Psoas muscle (tissue), 8 donors: ENCODE measurements around the gene KCNJ10. TPM values are rescaled to one million over a fixed set of nuclear protein-coding genes. Genes with fewer than 3 reads are reported as not detected.

Experiments used
- ATAC-seq, 4 donors: fragments of 200-7000 bp; cut with Tn5 transposase; one replicate each; pipeline ENCODE4 v1.9.1; 2020; ENCODE audit warnings: moderate library complexity in 3 of 4, mild to moderate bottlenecking in 2 of 4
- DNase-seq, 2 donors: peaks; one replicate each; pipeline ENCODE4 v3.0.0-alpha.2; 2020
- H3K27ac ChIP-seq: fragments of 200-600 bp; one replicate; pipeline ENCODE4 v1.8.0; 2022
- H3K27me3 ChIP-seq, 3 donors: fragments of 200-600 bp in 1 of 3; one replicate each; pipeline versions ENCODE4 v1.6.1 to v1.8.0; 2013 to 2022; ENCODE audit warnings: low read length in 2 of 3, mild to moderate bottlenecking in 2 of 3, moderate library complexity in 1 of 3; ENCODE audit not compliant: insufficient read depth in 3 of 3
- H3K36me3 ChIP-seq, 2 donors: fragments of 200-600 bp in 1 of 2; one replicate each; pipeline versions ENCODE4 v1.6.1 to v1.8.0; 2013 to 2022; ENCODE audit warnings: low read depth in 1 of 2, mild to moderate bottlenecking in 1 of 2, moderate library complexity in 1 of 2; ENCODE audit not compliant: insufficient read depth in 1 of 2
- H3K4me1 ChIP-seq: fragments of 200-600 bp; one replicate; pipeline ENCODE4 v1.8.0; 2022
- H3K4me3 ChIP-seq: fragments of 200-600 bp; one replicate; pipeline ENCODE4 v1.8.0; 2022; ENCODE audit warnings: mild to moderate bottlenecking
- H3K9me3 ChIP-seq: fragments of 200-600 bp; one replicate; pipeline ENCODE4 v1.8.0; 2022
- WGBS, 3 donors: extraction: QIAGEN DNeasy Blood & Tissue Kit; methylation state at CpG; one replicate each; pipeline versions ENCODE4 v1.1.6 to v1.1.7; 2013; 5-methylcytosine and 5-hydroxymethylcytosine counted together
- intact Hi-C, 2 donors: fragments of 100-400 bp; cut with DNase I; formaldehyde crosslinking; loops; one replicate each; pipeline versions ENCODE4 v1.11.0 to v1.14.2; 2022
- polyA plus RNA-seq, 3 donors: library from polyadenylated mRNA; stranded (reverse); fragments of 200-250 nt; gene quantifications; one replicate each; pipeline ENCODE4 v1.2.3, GENCODE V29; 2013
- total RNA-seq, 4 donors: library from RNA; stranded (reverse); fragmentation: NEBNext Ultra II Directional in 2 of 4; extraction: Animal tissue kit (Norgen Biotek cat#: 25700) in 2 of 4; gene quantifications; one replicate each; pipeline versions ENCODE4 v1.2.1 to v1.2.4, GENCODE V29; 2021 to 2023
- TF ChIP-seq, protein P1 (sequence below): fragments of 200-600 bp; IDR thresholded peaks from one replicate; pipeline ENCODE4 v1.8.0; 2022; ENCODE audit warnings: antibody characterized with exemption
- donor health status: healthy with polysubstance abuse.
- donor health status: DM: no; HTN: no; CAD: no; lungs with moderate emphysema.
- donor health status: Bipolar disorder and iron deficiency.
- donor health status: healthy.
- donor health status: DM: yes; HTN: yes; CAD: no.
- donor health status: DM: no; HTN: no; CAD: no.
- donor health status: DM: no; HTN: no; CAD: no.
- donor health status: DM: yes; HTN: yes; CAD: no.

Gene KCNJ10
- total and polyA plus RNA-seq, 7 donors, result 0.01 to 0.09 (median 0.05) TPM; not detected in 3

DNA sequence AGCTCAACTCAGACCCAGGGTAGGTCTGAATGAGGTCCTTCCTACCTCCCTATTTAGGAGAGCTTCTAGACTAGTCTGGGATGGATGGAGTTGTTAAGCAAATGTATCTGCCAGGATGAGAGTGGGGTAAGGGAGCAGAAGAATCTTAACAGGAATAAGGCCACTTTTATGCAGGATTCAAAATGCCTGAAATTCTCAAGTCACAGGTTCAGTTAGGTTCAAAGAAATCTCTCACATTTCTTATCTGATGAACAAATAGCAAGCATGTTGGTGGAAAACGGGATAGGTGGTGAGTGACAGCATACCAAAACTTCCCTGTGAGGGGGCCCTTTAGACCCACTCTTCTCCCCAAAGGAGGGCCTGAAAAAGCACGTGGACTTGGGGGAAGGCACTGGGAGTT is 118.9 kb downstream of the KCNJ10 start:
- Histone ChIP-seq H3K4me1 (no peaks in the 10 kb centered on the region), H3K27me3 (peaks cover 0 to 22% (median 0%) of the 10 kb centered on the region in 3 donors), H3K4me3 (no peak overlapping the region), H3K27ac (no peak overlapping the region), H3K9me3 (no peaks in the 10 kb centered on the region), H3K36me3 (no peaks in the 10 kb centered on the region)
- DNase-seq (no peak), ATAC-seq (no peak)
- intact Hi-C loops, result no loop called here
- TF ChIP-seq, protein P1, sequence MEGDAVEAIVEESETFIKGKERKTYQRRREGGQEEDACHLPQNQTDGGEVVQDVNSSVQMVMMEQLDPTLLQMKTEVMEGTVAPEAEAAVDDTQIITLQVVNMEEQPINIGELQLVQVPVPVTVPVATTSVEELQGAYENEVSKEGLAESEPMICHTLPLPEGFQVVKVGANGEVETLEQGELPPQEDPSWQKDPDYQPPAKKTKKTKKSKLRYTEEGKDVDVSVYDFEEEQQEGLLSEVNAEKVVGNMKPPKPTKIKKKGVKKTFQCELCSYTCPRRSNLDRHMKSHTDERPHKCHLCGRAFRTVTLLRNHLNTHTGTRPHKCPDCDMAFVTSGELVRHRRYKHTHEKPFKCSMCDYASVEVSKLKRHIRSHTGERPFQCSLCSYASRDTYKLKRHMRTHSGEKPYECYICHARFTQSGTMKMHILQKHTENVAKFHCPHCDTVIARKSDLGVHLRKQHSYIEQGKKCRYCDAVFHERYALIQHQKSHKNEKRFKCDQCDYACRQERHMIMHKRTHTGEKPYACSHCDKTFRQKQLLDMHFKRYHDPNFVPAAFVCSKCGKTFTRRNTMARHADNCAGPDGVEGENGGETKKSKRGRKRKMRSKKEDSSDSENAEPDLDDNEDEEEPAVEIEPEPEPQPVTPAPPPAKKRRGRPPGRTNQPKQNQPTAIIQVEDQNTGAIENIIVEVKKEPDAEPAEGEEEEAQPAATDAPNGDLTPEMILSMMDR, result no peak
- WGBS, 3 donors, result 40 to 68% (median 58%) methylated on average over 2 of the region's 2 CpGs

GRCh38 chr1:159949981-159950381 is 120.0 kb downstream of the KCNJ10 start:
- Histone ChIP-seq H3K4me1 (no peaks in the 10 kb centered on the region), H3K9me3 (no peaks in the 10 kb centered on the region), H3K36me3 (no peaks in the 10 kb centered on the region), H3K27me3 (peaks cover 0 to 27% (median 2%) of the 10 kb centered on the region in 3 donors), H3K27ac (no peak overlapping the region), H3K4me3 (no peak overlapping the region)
- ATAC-seq, result no peak
- intact Hi-C loops, result no loop called here
- 84 to 92% (median 89%) methylated on average over 4 of the region's 4 CpGs for WGBS, 3 donors
- no peak for DNase-seq
- TF ChIP-seq, protein P1, result no peak

DNA sequence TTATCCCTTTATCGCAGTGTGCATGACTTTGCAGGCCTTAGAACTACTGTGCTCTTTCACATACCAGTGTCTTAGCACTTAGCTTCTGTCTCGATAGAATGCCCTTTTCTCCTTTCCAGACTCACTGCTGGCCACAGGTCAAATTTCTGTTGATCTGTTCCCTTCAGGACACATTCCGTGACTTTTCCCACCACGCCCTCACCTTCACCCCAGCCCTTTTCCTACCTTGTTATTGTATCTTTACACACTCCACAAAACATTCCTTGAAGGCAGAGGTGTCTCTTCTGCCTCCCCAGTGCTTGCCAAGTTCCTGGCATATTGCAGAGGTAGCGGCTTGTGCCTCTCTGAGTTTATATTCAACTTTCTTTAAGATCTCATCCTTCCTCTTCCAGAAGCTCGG is 120.8 kb downstream of the KCNJ10 start:
- WGBS, 3 donors, result 74 to 83% (median 77%) methylated on average over 6 of the region's 6 CpGs
- Histone ChIP-seq H3K36me3 (no peaks in the 10 kb centered on the region), H3K4me1 (no peaks in the 10 kb centered on the region), H3K27me3 (peaks cover 0 to 33% (median 4%) of the 10 kb centered on the region in 3 donors), H3K27ac (no peak overlapping the region), H3K9me3 (no peaks in the 10 kb centered on the region), H3K4me3 (no peak overlapping the region)
- TF ChIP-seq, protein P1, result no peak
- ATAC-seq (no peak), DNase-seq (no peak)
- intact Hi-C loops, result no loop called here

Other genes with a start within 250 kb of the KCNJ10 start
- gene SLAMF8, start 243.3 kb downstream of the KCNJ10 start, total RNA-seq, result 1 to 10 TPM; 1.1 to 1.6 (median 1.4) TPM
- under 1 TPM; 0.10 to 0.63 (median 0.22) TPM for gene SLAMF8, start 243.3 kb downstream of the KCNJ10 start, polyA plus RNA-seq
- not detected for gene VSIG8, start 207.5 kb downstream of the KCNJ10 start, total RNA-seq
- not detected for gene VSIG8, start 207.5 kb downstream of the KCNJ10 start, polyA plus RNA-seq
- gene CFAP45, start 170.0 kb downstream of the KCNJ10 start, total RNA-seq, result under 1 TPM in 1 of 4 donors, not detected in 3; 0.42 TPM
- gene CFAP45, start 170.0 kb downstream of the KCNJ10 start, polyA plus RNA-seq, result under 1 TPM; 0.04 to 0.25 (median 0.13) TPM
- gene TAGLN2, start 144.7 kb downstream of the KCNJ10 start, total RNA-seq, result 10 to 100 TPM; 42.8 to 61.3 (median 45.6) TPM
- gene TAGLN2, start 144.7 kb downstream of the KCNJ10 start, polyA plus RNA-seq, result 10 to 100 TPM; 29.6 to 91.6 (median 56.1) TPM
- gene IGSF9, start 124.5 kb downstream of the KCNJ10 start, total RNA-seq, result not detected
- under 1 TPM in 2 of 3 donors, not detected in 1; 0.01 TPM for gene IGSF9, start 124.5 kb downstream of the KCNJ10 start, polyA plus RNA-seq
- gene SLAMF9, start 115.9 kb downstream of the KCNJ10 start, total RNA-seq, result not detected
- gene SLAMF9, start 115.9 kb downstream of the KCNJ10 start, polyA plus RNA-seq, result not detected
- 1 to 10 TPM in 3 of 4 donors, under 1 TPM in 1; 0.84 to 1.5 (median 1.4) TPM for gene PIGM, start 38.2 kb downstream of the KCNJ10 start, total RNA-seq
- gene PIGM, start 38.2 kb downstream of the KCNJ10 start, polyA plus RNA-seq, result 1 to 10 TPM in 2 of 3 donors, under 1 TPM in 1; 0.66 to 1.4 (median 1.3) TPM
- not detected for gene KCNJ9, start 11.4 kb upstream of the KCNJ10 start, total RNA-seq
- under 1 TPM in 2 of 3 donors, not detected in 1; 0.01 to 0.04 TPM for gene KCNJ9, start 11.4 kb upstream of the KCNJ10 start, polyA plus RNA-seq
- gene IGSF8, start 28.5 kb upstream of the KCNJ10 start, total RNA-seq, result 1 to 10 TPM; 4.3 to 8.6 (median 6.4) TPM
- 1 to 10 TPM; 4.9 to 6.5 (median 6.4) TPM for gene IGSF8, start 28.5 kb upstream of the KCNJ10 start, polyA plus RNA-seq
- 1,000 to 10,000 TPM in 1 of 4 donors, 100 to 1,000 TPM in 3; 523 to 1,040 (median 587) TPM for gene ATP1A2, start 45.6 kb upstream of the KCNJ10 start, total RNA-seq
- gene ATP1A2, start 45.6 kb upstream of the KCNJ10 start, polyA plus RNA-seq, result 100 to 1,000 TPM in 2 of 3 donors, 10 to 100 TPM in 1; 52.5 to 194 (median 162) TPM
- 1 to 10 TPM in 1 of 4 donors, under 1 TPM in 3; 0.07 to 2.0 (median 0.38) TPM for gene ATP1A4, start 81.4 kb upstream of the KCNJ10 start, total RNA-seq
- 1 to 10 TPM in 1 of 3 donors, under 1 TPM in 2; 0.03 to 1.3 (median 0.13) TPM for gene ATP1A4, start 81.4 kb upstream of the KCNJ10 start, polyA plus RNA-seq
- 100 to 1,000 TPM; 399 to 903 (median 583) TPM for gene CASQ1, start 120.4 kb upstream of the KCNJ10 start, total RNA-seq
- 100 to 1,000 TPM; 171 to 412 (median 329) TPM for gene CASQ1, start 120.4 kb upstream of the KCNJ10 start, polyA plus RNA-seq
- 100 to 1,000 TPM in 2 of 4 donors, 10 to 100 TPM in 2; 51.2 to 232 (median 95.8) TPM for gene PEA15, start 135.2 kb upstream of the KCNJ10 start, total RNA-seq
- 100 to 1,000 TPM in 1 of 3 donors, 10 to 100 TPM in 2; 83.4 to 111 (median 95.9) TPM for gene PEA15, start 135.2 kb upstream of the KCNJ10 start, polyA plus RNA-seq
- 100 to 1,000 TPM; 135 to 204 (median 188) TPM for gene DCAF8, start 192.4 kb upstream of the KCNJ10 start, total RNA-seq
- gene DCAF8, start 192.4 kb upstream of the KCNJ10 start, polyA plus RNA-seq, result 100 to 1,000 TPM in 2 of 3 donors, 10 to 100 TPM in 1; 45.4 to 187 (median 106) TPM
- 10 to 100 TPM; 75.3 to 85.4 (median 78.2) TPM for gene PEX19, start 215.0 kb upstream of the KCNJ10 start, total RNA-seq
- 100 to 1,000 TPM in 1 of 3 donors, 10 to 100 TPM in 2; 30.2 to 117 (median 52.7) TPM for gene PEX19, start 215.0 kb upstream of the KCNJ10 start, polyA plus RNA-seq